Sigmoid colon (tissue), 7 donors: ENCODE measurements around the gene INO80E. TPM values are rescaled to one million over a fixed set of nuclear protein-coding genes. Genes with fewer than 3 reads are reported as not detected.

Source experiments
- DNase-seq: peaks from one replicate; pipeline ENCODE4 v3.0.0-alpha.2; 2019
- H3K27ac ChIP-seq, 4 donors: fragments of 200-600 bp; sonication (generic); one replicate each; pipeline ENCODE4 v1.5.1; 2016 to 2019; ENCODE audit warnings: mild to moderate bottlenecking in 1 of 4
- H3K27me3 ChIP-seq, 3 donors: fragments of 200-600 bp; sonication (generic); one replicate each; pipeline ENCODE4 v1.5.1; 2019; ENCODE audit warnings: mild to moderate bottlenecking in 1 of 3
- H3K36me3 ChIP-seq, 4 donors: fragments of 200-600 bp; sonication (generic); one replicate each; pipeline ENCODE4 v1.5.1; 2016 to 2019
- H3K4me1 ChIP-seq, 4 donors: fragments of 200-600 bp; sonication (generic); one replicate each; pipeline ENCODE4 v1.5.1; 2017 to 2019
- H3K4me3 ChIP-seq, 4 donors: fragments of 200-600 bp; sonication (generic); one replicate each; pipeline ENCODE4 v1.5.1; 2017 to 2019; ENCODE audit warnings: mild to moderate bottlenecking in 2 of 4, moderate library complexity in 1 of 4
- H3K9me3 ChIP-seq, 4 donors: fragments of 200-600 bp in 3 of 4; sonication (generic) in 3 of 4; one replicate each; pipeline versions ENCODE4 v1.5.1 to v1.6.1; 2013 to 2019
- EP300 ChIP-seq, 4 donors: sonication (generic); formaldehyde crosslinking; IDR thresholded peaks; one replicate each; pipeline ENCODE4 v1.6.1; 2017; ENCODE audit warnings: antibody characterized with exemption in 4 of 4
- POLR2A ChIP-seq, 2 donors: fragments of 450-650 bp; IDR thresholded peaks; one replicate each; pipeline ENCODE4 v1.6.1; 2016; ENCODE audit warnings: antibody characterized with exemption in 2 of 2, mild to moderate bottlenecking in 2 of 2, moderate library complexity in 2 of 2
- POLR2AphosphoS5 ChIP-seq, 4 donors: sonication (generic); formaldehyde crosslinking; IDR thresholded peaks; one replicate each; pipeline ENCODE4 v1.6.1; 2017; ENCODE audit warnings: antibody characterized with exemption in 4 of 4
- WGBS, 2 donors: extraction: QIAGEN DNeasy Blood & Tissue Kit; methylation state at CpG; one replicate each; pipeline ENCODE4 v1.1.7; 2013; 5-methylcytosine and 5-hydroxymethylcytosine counted together
- intact Hi-C: fragments of 100-400 bp; cut with DNase I; formaldehyde crosslinking; loops from one replicate; pipeline ENCODE4 v1.15.1; 2023
- polyA plus RNA-seq, 3 donors: library from polyadenylated mRNA; stranded (reverse); fragments of 200-250 nt; gene quantifications; one replicate each; pipeline ENCODE4 v1.2.3, GENCODE V29; 2013
- total RNA-seq, 4 donors: library from RNA; depleted of rRNA; stranded (reverse); fragments of >200 nt; gene quantifications; one replicate each; pipeline ENCODE4 v1.1.0, GENCODE V29; 2016
- TF ChIP-seq, protein P1 (sequence below), 4 experiments: fragments of 450-650 bp in 3 of 4; fragments of 200-600 bp in 1 of 4; IDR thresholded peaks; one replicate each; pipeline ENCODE4 v1.5.1; 2016 to 2019; ENCODE audit warnings: antibody characterized with exemption in 4 of 4, mild to moderate bottlenecking in 3 of 4, moderate library complexity in 2 of 4
- donor health status: healthy with polysubstance abuse.
- donor health status: Bipolar disorder and iron deficiency.
- donor health status: healthy.

Gene INO80E
- total and polyA plus RNA-seq, 7 donors, result 49.2 to 174 (median 59.8) TPM

DNA sequence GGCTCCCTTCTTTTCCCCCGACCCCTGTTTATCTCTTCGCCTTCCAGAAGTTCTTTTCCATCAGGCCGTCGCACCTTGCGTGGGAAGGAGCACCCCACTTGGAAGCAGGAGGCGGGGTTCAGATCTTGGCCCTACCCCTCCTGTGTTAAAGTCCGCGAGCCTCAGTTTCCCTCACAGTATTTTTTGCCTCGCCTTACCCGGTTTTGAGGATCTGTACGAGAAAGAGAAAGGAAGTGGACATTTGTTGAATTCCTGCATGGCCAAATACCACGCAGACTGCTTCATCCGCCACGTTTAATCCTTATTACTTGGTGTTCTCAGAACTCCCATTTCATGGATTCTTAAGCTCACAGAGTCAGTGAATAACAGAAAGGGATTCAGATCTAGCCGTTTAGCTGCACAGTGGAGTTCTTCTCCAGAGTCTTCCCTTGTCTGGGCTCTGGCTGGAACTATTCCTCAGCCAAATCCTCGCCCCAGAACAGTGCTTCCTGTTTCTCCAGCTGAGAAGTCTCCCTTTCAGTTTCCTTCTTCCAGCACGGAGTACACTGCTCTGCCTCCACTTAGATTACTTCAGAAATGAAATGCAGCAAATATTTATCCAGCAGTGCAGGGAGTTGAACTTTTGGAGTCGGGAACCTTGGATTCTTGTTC, 33.6 kb upstream of the INO80E start:
- 1 to 7% methylated on average over 18 of the region's 18 CpGs for WGBS, 2 donors
- Histone ChIP-seq H3K27ac (peak overlapping the region; percentile 90 to 96 (median 94)), H3K36me3 (peaks cover 0 to 5% (median 0%) of the 10 kb centered on the region in 4 donors), H3K9me3 (no peaks in the 10 kb centered on the region), H3K27me3 (no peaks in the 10 kb centered on the region), H3K4me3 (peak overlapping the region; percentile 64 to 91 (median 80)), H3K4me1 (peaks cover 0 to 18% (median 17%) of the 10 kb centered on the region in 4 donors)
- TF ChIP-seq POLR2A (IDR thresholded peaks at IDR 0.05) (no peak), POLR2AphosphoS5 (IDR thresholded peaks at IDR 0.05) (peak in 2 of 4 donors; percentile 15 to 34)
- TF ChIP-seq, protein P1, sequence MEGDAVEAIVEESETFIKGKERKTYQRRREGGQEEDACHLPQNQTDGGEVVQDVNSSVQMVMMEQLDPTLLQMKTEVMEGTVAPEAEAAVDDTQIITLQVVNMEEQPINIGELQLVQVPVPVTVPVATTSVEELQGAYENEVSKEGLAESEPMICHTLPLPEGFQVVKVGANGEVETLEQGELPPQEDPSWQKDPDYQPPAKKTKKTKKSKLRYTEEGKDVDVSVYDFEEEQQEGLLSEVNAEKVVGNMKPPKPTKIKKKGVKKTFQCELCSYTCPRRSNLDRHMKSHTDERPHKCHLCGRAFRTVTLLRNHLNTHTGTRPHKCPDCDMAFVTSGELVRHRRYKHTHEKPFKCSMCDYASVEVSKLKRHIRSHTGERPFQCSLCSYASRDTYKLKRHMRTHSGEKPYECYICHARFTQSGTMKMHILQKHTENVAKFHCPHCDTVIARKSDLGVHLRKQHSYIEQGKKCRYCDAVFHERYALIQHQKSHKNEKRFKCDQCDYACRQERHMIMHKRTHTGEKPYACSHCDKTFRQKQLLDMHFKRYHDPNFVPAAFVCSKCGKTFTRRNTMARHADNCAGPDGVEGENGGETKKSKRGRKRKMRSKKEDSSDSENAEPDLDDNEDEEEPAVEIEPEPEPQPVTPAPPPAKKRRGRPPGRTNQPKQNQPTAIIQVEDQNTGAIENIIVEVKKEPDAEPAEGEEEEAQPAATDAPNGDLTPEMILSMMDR (IDR thresholded peaks at IDR 0.05), result no peak
- DNase-seq, result no peak
- intact Hi-C loops, result loop anchor here (2.0 kb wide), 1 partner anchor 32 kb away; the partner anchor contains the start of gene HIRIP3

DNA sequence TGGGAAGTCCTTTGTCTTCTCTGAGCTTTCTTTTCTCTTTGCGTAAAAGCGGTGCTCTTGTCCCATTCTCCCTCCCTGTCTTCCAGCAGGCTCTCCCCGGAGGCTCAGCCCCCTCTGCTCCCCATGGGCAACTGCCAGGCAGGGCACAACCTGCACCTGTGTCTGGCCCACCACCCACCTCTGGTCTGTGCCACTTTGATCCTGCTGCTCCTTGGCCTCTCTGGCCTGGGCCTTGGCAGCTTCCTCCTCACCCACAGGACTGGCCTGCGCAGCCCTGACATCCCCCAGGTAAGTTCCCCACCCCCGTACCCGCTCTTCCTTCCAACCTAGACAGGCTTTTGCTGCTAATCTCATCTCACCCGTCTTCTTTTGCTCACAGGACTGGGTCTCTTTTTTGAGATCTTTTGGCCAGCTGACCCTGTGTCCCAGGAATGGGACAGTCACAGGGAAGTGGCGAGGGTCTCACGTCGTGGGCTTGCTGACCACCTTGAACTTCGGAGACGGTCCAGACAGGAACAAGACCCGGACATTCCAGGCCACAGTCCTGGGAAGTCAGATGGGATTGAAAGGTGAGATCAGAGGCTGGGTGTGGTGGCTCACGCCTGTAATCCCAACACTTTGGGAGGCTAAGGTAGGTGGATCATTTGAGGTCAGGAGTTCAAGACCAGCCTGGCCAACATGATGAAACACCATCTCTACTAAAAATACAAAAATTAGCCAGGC, 32.9 kb upstream of the INO80E start:
- WGBS, 2 donors, result 76 to 86% methylated on average over 14 of the region's 14 CpGs
- Histone ChIP-seq H3K9me3 (no peaks in the 10 kb centered on the region), H3K4me3 (peak overlapping the region in 3 of 4 donors; percentile 64 to 91 (median 77)), H3K27me3 (no peaks in the 10 kb centered on the region), H3K4me1 (peaks cover 0 to 18% (median 17%) of the 10 kb centered on the region in 4 donors), H3K36me3 (peaks cover 4 to 10% (median 4%) of the 10 kb centered on the region in 4 donors), H3K27ac (peak overlapping the region; percentile 90 to 96 (median 94))
- TF ChIP-seq POLR2AphosphoS5 (IDR thresholded peaks at IDR 0.05), result no peak
- TF ChIP-seq, protein P1 (IDR thresholded peaks at IDR 0.05), result no peak
- intact Hi-C loops, result loop anchor here (2.0 kb wide), 1 partner anchor 32 kb away; the partner anchor contains the start of gene HIRIP3
- no peak for DNase-seq

DNA sequence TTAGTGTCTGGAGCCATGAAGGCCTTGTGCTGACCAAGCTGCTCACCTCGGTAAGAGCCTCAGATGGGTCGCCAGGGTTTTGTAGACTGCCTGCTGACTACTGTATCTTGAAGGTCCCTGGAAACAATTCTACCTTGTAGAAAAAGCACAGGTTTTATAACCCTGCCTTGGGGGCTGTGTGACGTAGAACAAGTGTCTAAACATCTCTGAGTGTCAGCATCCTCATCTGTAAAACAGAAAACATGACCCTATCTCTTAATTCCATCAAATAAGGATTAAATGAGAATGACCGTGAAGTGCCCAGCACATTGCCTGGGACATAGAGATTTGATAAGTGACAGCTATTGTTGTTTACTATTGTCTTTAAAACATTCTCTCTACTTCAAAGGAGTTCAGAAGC, 27.8 kb upstream of the INO80E start:
- H3K9me3 ChIP-seq, result no peaks in the 10 kb centered on the region
- no peak overlapping the region for H3K4me3 ChIP-seq
- TF ChIP-seq POLR2AphosphoS5 (IDR thresholded peaks at IDR 0.05), result no peak
- TF ChIP-seq EP300 (IDR thresholded peaks at IDR 0.05), result no peak
- no peak for TF ChIP-seq POLR2A (IDR thresholded peaks at IDR 0.05)
- TF ChIP-seq, protein P1 (IDR thresholded peaks at IDR 0.05), result no peak
- no peaks in the 10 kb centered on the region for H3K27me3 ChIP-seq
- intact Hi-C loops, result no loop called here
- WGBS, 2 donors, result 92 to 95% methylated on average over 4 of the region's 4 CpGs
- H3K36me3 ChIP-seq, result peaks cover 10 to 45% (median 12%) of the 10 kb centered on the region in 4 donors
- H3K27ac ChIP-seq, result no peak overlapping the region
- H3K4me1 ChIP-seq, result peaks cover 0 to 6% (median 2%) of the 10 kb centered on the region in 4 donors
- DNase-seq, result no peak

DNA sequence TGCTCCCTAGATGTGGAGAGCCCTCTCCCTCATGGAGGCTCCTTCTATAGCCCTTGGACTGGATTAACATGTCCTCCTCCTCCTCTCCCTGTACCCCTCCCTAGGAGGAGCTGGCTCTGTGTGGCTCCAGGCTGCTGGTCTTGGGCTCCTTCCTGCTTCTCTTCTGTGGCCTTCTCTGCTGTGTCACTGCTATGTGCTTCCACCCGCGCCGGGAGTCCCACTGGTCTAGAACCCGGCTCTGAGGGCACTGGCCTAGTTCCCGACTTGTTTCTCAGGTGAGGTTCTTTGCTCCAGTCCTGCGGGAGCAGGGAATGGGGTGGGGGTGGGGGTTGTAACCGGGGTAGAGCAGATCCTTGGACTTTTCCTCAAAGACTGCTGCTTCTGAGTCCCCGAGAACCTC, 24.7 kb upstream of the INO80E start:
- intact Hi-C loops, result loop anchor here (5.0 kb wide), 1 partner anchor 154 kb away; the partner anchor contains the start of gene PAGR1
- H3K27ac ChIP-seq, result no peak overlapping the region
- peaks cover 10 to 40% (median 12%) of the 10 kb centered on the region in 4 donors for H3K36me3 ChIP-seq
- no peaks in the 10 kb centered on the region for H3K27me3 ChIP-seq
- TF ChIP-seq POLR2A (IDR thresholded peaks at IDR 0.05), result no peak
- no peak for TF ChIP-seq EP300 (IDR thresholded peaks at IDR 0.05)
- TF ChIP-seq, protein P1 (IDR thresholded peaks at IDR 0.05), result no peak
- no peak for TF ChIP-seq POLR2AphosphoS5 (IDR thresholded peaks at IDR 0.05)
- H3K9me3 ChIP-seq, result no peaks in the 10 kb centered on the region
- no peak for DNase-seq
- no peak overlapping the region for H3K4me3 ChIP-seq
- H3K4me1 ChIP-seq, result peaks cover 0 to 24% (median 20%) of the 10 kb centered on the region in 4 donors
- WGBS, 2 donors, result 89 to 97% methylated on average over 8 of the region's 8 CpGs
